Breast epithelium (tissue), 4 donors: ENCODE measurements around the gene GALM. TPM values are rescaled to one million over a fixed set of nuclear protein-coding genes. Genes with fewer than 3 reads are reported as not detected.
A peak's percentile ranks its signal among the peaks of the same experiment; 100 is the strongest.

Experiments used
- DNase-seq, 2 donors: peaks; one replicate each; pipeline ENCODE4 v3.0.0-alpha.2; 2019; ENCODE audit warnings: low spot score in 2 of 2
- H3K27ac ChIP-seq, 2 donors: fragments of 200-600 bp; sonication (generic) in 1 of 2; one replicate each; pipeline ENCODE4 v1.5.1; 2016 to 2019; ENCODE audit warnings: mild to moderate bottlenecking in 1 of 2
- H3K27me3 ChIP-seq, 2 donors: fragments of 200-600 bp; sonication (generic) in 1 of 2; one replicate each; pipeline versions ENCODE4 v1.5.1 to v1.6.0; 2017 to 2019; ENCODE audit warnings: control low read depth in 1 of 2, mild to moderate bottlenecking in 1 of 2
- H3K36me3 ChIP-seq: fragments of 200-600 bp; one replicate; pipeline ENCODE4 v1.5.1; 2019
- H3K4me1 ChIP-seq, 2 donors: fragments of 200-600 bp; sonication (generic); one replicate each; pipeline ENCODE4 v1.5.1; 2016 to 2019; ENCODE audit warnings: control low read depth in 1 of 2
- H3K4me3 ChIP-seq, 3 donors: fragments of 200-600 bp; sonication (generic); 1 replicate in 2 of 3; 2 replicates in 1 of 3; pipeline ENCODE4 v1.5.1; 2016 to 2019; ENCODE audit warnings: mild to moderate bottlenecking in 3 of 3, moderate library complexity in 2 of 3
- H3K9me3 ChIP-seq, 2 donors: fragments of 200-600 bp; sonication (generic) in 1 of 2; one replicate each; pipeline ENCODE4 v1.5.1; 2016 to 2019; ENCODE audit warnings: control low read depth in 1 of 2
- POLR2A ChIP-seq: fragments of 450-650 bp; IDR thresholded peaks from one replicate; pipeline ENCODE4 v1.6.1; 2016; ENCODE audit warnings: antibody characterized with exemption, mild to moderate bottlenecking, moderate library complexity
- POLR2AphosphoS5 ChIP-seq, 3 donors: sonication (generic); formaldehyde crosslinking; IDR thresholded peaks; one replicate each; pipeline ENCODE4 v1.6.1; 2017; ENCODE audit warnings: antibody characterized with exemption in 3 of 3
- intact Hi-C: fragments of 100-400 bp; cut with DNase I; formaldehyde crosslinking; loops from one replicate; pipeline ENCODE4 v1.15.1; 2023; ENCODE audit warnings: low total_unique reads
- total RNA-seq, 3 donors: library from RNA; depleted of rRNA; stranded (reverse); fragments of >200 nt; gene quantifications; one replicate each; pipeline ENCODE4 v1.1.0, GENCODE V29; 2016
- TF ChIP-seq, protein P1 (sequence below), 3 donors: fragments of 450-650 bp; IDR thresholded peaks; one replicate each; pipeline ENCODE4 v1.5.1; 2016 to 2017; ENCODE audit warnings: antibody characterized with exemption in 3 of 3, mild to moderate bottlenecking in 3 of 3, moderate library complexity in 3 of 3

GALM gene
- total RNA-seq, 3 donors from 2014 or later = 12.1 to 29.9 (median 22.5) TPM

DNA sequence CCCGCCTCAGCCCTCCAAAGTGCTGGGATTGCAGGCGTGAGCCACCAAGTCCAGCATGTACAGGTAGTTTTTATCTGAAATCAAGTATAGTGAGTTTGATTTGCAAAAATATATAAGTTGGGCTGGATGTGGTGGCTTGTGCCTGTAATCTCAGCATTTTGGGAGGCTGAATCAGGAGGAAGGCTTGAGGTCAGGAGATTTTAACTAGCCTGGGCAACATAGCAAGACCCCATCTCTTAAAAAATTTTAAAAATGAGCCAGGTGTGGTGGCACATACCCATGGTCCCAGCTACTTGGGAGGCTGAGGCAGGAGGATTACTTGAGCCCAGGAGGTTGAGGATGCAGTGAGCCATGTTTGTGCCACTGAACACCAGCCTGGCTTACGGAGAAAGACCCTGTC is 5.6 kb upstream of the GALM start:
- H3K4me3 ChIP-seq = no peak overlapping the region
- H3K4me1 ChIP-seq = no peaks in the 10 kb centered on the region
- intact Hi-C loops = no loop called here
- no peaks in the 10 kb centered on the region for H3K36me3 ChIP-seq
- no peaks in the 10 kb centered on the region for H3K9me3 ChIP-seq
- no peak overlapping the region for H3K27ac ChIP-seq
- no peak for TF ChIP-seq POLR2AphosphoS5 (IDR thresholded peaks at IDR 0.05)
- TF ChIP-seq POLR2A = no peak
- H3K27me3 ChIP-seq = no peaks in the 10 kb centered on the region
- DNase-seq = no peak

DNA sequence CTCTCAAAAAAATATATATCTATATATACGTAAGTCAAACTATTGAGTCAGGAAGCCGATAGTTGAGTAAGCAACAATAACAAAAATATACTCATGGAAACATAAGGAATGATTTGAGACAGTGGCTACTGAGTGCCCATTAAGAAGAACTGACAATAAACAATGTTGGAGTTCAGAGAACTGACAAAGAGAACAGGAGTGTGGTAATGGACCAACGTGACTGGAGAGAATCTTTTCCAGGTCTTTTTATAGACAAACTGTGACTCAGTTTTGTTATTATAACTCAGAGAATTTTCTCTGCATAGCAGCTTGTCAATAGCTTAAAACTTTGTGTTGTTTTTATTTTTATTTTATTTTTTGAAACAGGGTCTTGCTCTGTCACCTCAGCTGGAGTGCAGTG is 4.6 kb upstream of the GALM start:
- H3K27ac ChIP-seq = no peak overlapping the region
- H3K27me3 ChIP-seq = no peaks in the 10 kb centered on the region
- DNase-seq = no peak
- H3K36me3 ChIP-seq = no peaks in the 10 kb centered on the region
- no peaks in the 10 kb centered on the region for H3K4me1 ChIP-seq
- TF ChIP-seq POLR2AphosphoS5 (IDR thresholded peaks at IDR 0.05) (no peak), POLR2A (no peak)
- TF ChIP-seq, protein P1, sequence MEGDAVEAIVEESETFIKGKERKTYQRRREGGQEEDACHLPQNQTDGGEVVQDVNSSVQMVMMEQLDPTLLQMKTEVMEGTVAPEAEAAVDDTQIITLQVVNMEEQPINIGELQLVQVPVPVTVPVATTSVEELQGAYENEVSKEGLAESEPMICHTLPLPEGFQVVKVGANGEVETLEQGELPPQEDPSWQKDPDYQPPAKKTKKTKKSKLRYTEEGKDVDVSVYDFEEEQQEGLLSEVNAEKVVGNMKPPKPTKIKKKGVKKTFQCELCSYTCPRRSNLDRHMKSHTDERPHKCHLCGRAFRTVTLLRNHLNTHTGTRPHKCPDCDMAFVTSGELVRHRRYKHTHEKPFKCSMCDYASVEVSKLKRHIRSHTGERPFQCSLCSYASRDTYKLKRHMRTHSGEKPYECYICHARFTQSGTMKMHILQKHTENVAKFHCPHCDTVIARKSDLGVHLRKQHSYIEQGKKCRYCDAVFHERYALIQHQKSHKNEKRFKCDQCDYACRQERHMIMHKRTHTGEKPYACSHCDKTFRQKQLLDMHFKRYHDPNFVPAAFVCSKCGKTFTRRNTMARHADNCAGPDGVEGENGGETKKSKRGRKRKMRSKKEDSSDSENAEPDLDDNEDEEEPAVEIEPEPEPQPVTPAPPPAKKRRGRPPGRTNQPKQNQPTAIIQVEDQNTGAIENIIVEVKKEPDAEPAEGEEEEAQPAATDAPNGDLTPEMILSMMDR (IDR thresholded peaks at IDR 0.05) = no peak
- no peaks in the 10 kb centered on the region for H3K9me3 ChIP-seq
- no peak overlapping the region for H3K4me3 ChIP-seq
- intact Hi-C loops = no loop called here

DNA sequence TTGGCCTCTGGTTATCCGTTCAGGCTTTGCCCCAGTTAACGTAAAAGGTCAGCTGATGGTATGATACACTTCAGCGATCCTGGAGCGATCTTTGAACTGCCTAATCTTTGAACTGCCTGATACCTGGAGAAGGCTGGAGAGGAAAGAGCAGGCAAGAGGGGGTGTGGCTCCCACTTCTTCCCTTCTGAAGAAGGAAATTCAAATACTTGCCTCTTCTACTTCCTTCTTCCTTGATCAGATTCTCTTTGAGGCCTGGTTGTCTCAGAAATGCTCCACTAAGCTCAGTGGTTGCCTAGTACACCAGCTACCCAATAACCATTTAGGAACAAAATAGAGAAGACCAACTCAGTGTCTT is 619 bp downstream of the GALM start:
- Histone ChIP-seq H3K27ac (peak overlapping the region; percentile 61 to 72), H3K4me3 (peak overlapping the region; percentile 54 to 69 (median 59)), H3K4me1 (no peaks in the 10 kb centered on the region), H3K9me3 (no peaks in the 10 kb centered on the region), H3K27me3 (no peaks in the 10 kb centered on the region), H3K36me3 (no peaks in the 10 kb centered on the region)
- intact Hi-C loops = no loop called here
- no peak for DNase-seq
- no peak for TF ChIP-seq POLR2AphosphoS5 (IDR thresholded peaks at IDR 0.05)
- TF ChIP-seq, protein P1 (IDR thresholded peaks at IDR 0.05) = no peak

DNA sequence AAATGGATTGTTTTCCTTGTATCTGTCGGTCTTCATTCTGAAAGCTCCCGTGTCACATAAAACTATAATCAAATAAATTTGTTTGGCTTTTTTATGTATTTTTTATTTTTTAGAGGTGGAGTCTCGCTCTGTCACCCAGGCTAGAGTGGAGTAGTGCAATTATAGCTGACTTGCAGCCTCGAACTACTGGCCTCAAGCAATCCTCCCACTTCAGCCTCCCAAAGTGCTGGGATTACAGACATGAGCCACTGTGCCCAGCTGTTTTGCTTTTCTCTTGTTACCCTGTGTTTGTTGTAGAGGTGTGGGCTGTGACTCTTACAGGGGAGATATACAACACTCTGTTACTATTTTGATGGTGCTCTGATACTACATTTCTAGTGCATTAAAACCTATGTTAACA is 2.2 kb downstream of the GALM start:
- Histone ChIP-seq H3K27me3 (no peaks in the 10 kb centered on the region), H3K4me1 (no peaks in the 10 kb centered on the region), H3K4me3 (peak overlapping the region in 1 of 3 donors; percentile 69), H3K36me3 (no peaks in the 10 kb centered on the region), H3K9me3 (no peaks in the 10 kb centered on the region), H3K27ac (peak overlapping the region in 1 of 2 donors; percentile 72)
- peak in 1 of 2 donors; percentile 12 for DNase-seq
- TF ChIP-seq POLR2AphosphoS5 (IDR thresholded peaks at IDR 0.05) (no peak), POLR2A (no peak)
- TF ChIP-seq, protein P1 (IDR thresholded peaks at IDR 0.05) = no peak
- intact Hi-C loops = no loop called here

DNA sequence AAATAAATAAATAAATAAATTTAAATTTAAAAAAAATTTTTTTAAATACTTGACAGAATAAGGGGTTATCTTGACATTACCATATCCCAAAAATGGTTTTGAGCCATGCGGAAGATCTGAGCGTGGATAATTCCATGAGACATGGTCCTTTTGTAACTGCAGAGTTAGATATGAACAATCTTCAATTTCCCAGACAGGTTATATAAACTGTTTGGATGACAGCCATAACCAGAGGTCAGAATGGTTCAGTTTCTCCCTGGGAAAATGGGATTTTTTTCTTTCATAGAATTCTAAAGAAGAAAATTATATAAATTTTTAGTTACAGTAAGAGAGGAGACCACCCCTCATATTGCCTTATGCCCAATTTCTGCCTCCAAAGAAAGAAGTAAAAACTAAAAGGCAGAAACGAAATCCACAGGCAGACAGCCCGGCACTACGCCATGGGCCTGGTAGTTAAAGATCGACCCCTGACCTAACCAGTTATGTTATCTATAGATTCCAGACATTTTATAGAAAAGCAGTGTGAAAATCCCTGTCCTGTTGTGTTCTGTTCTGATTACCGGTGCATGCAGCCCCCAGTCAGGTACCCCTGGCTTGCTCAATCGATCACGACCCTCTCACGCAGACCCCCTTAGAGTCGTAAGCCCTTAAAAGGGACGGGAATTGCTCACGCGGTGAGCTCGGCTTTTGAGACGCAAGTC is 3.0 kb downstream of the GALM start:
- Histone ChIP-seq H3K4me1 (no peaks in the 10 kb centered on the region), H3K9me3 (no peaks in the 10 kb centered on the region), H3K27ac (no peak overlapping the region), H3K4me3 (no peak overlapping the region), H3K27me3 (no peaks in the 10 kb centered on the region), H3K36me3 (no peaks in the 10 kb centered on the region)
- TF ChIP-seq POLR2AphosphoS5 (IDR thresholded peaks at IDR 0.05) = no peak
- no peak for TF ChIP-seq POLR2A
- TF ChIP-seq, protein P1 (IDR thresholded peaks at IDR 0.05) = no peak
- DNase-seq = peak in 1 of 2 donors; percentile 33
- intact Hi-C loops = no loop called here
